ENCODE results near the gene SPIB.
A peak's percentile ranks its signal among the peaks of the same experiment; 100 is the strongest.

The SPIB gene

GRCh38 chr19:50378169-50378862, 40.4 kb upstream of the SPIB start:
- H3K27ac ChIP-seq: peak overlapping the region; percentile 100
- H3K4me1 ChIP-seq (ENCODE audit: control insufficient read depth in 1 of 2, insufficient read depth in 1 of 2, low read depth in 1 of 2, low read length in 1 of 2): peaks cover 2 to 13% of the 10 kb centered on the region in 2 experiments
- no peak for TF ChIP-seq CTCF (IDR thresholded peaks at IDR 0.05)
- no peaks in the 10 kb centered on the region for H3K9me3 ChIP-seq
- no peak overlapping the region for H3K4me3 ChIP-seq (ENCODE audit: low read depth in 1 of 2, low read length in 1 of 2)
- no peaks in the 10 kb centered on the region for H3K27me3 ChIP-seq
- H3K36me3 ChIP-seq: peaks cover 68% of the 10 kb centered on the region

- H3K36me3 ChIP-seq: peaks cover 68% of the 10 kb centered on the region
- H3K27ac ChIP-seq: peak overlapping the region; percentile 6
- no peaks in the 10 kb centered on the region for H3K27me3 ChIP-seq
- H3K4me1 ChIP-seq (ENCODE audit: control insufficient read depth in 1 of 2, insufficient read depth in 1 of 2, low read depth in 1 of 2, low read length in 1 of 2): peaks cover 8 to 17% of the 10 kb centered on the region in 2 experiments
- no peak for TF ChIP-seq CTCF (IDR thresholded peaks at IDR 0.05)
- no peaks in the 10 kb centered on the region for H3K9me3 ChIP-seq
- H3K4me3 ChIP-seq (ENCODE audit: low read depth in 1 of 2, low read length in 1 of 2): no peak overlapping the region
Observed at GRCh38 chr19:50378863-50379236, 39.9 kb upstream of the SPIB start.

GRCh38 chr19:50379602-50380001, 39.1 kb upstream of the SPIB start:
- Histone ChIP-seq H3K36me3 (peaks cover 68% of the 10 kb centered on the region), H3K27me3 (no peaks in the 10 kb centered on the region), H3K27ac (no peak overlapping the region), H3K4me1 (ENCODE audit: control insufficient read depth in 1 of 2, insufficient read depth in 1 of 2, low read depth in 1 of 2, low read length in 1 of 2) (peaks cover 10 to 25% of the 10 kb centered on the region in 2 experiments), H3K9me3 (no peaks in the 10 kb centered on the region), H3K4me3 (ENCODE audit: low read depth in 1 of 2, low read length in 1 of 2) (no peak overlapping the region)
- no peak for TF ChIP-seq CTCF (IDR thresholded peaks at IDR 0.05)

GRCh38 chr19:50380137-50380536, 38.6 kb upstream of the SPIB start:
- Histone ChIP-seq H3K36me3 (peaks cover 68% of the 10 kb centered on the region), H3K4me3 (ENCODE audit: low read depth in 1 of 2, low read length in 1 of 2) (no peak overlapping the region), H3K9me3 (no peaks in the 10 kb centered on the region), H3K27me3 (no peaks in the 10 kb centered on the region), H3K4me1 (ENCODE audit: control insufficient read depth in 1 of 2, insufficient read depth in 1 of 2, low read depth in 1 of 2, low read length in 1 of 2) (peaks cover 15 to 30% of the 10 kb centered on the region in 2 experiments), H3K27ac (no peak overlapping the region)
- no peak for TF ChIP-seq CTCF (IDR thresholded peaks at IDR 0.05)

GRCh38 chr19:50380751-50381151, 38.0 kb upstream of the SPIB start:
- peaks cover 68% of the 10 kb centered on the region for H3K36me3 ChIP-seq

More at GRCh38 chr19:50380751-50381151, 38.0 kb upstream of the SPIB start:
- no peak overlapping the region for H3K27ac ChIP-seq
- H3K4me3 ChIP-seq (ENCODE audit: low read depth in 1 of 2, low read length in 1 of 2): no peak overlapping the region
- no peaks in the 10 kb centered on the region for H3K27me3 ChIP-seq
- H3K4me1 ChIP-seq (ENCODE audit: control insufficient read depth in 1 of 2, insufficient read depth in 1 of 2, low read depth in 1 of 2, low read length in 1 of 2): peaks cover 22 to 34% of the 10 kb centered on the region in 2 experiments
- no peak for TF ChIP-seq CTCF (IDR thresholded peaks at IDR 0.05)
- no peaks in the 10 kb centered on the region for H3K9me3 ChIP-seq
